Thyroid gland (tissue), 4 donors: Measurements from ENCODE around the gene FBRSL1. TPM values are rescaled to one million over a fixed set of nuclear protein-coding genes. Genes with fewer than 3 reads are reported as not detected.

Experiments
- DNase-seq, 2 donors: peaks; one replicate each; pipeline ENCODE4 v3.0.0-alpha.2; 2019
- H3K27ac ChIP-seq, 3 donors: fragments of 200-600 bp; sonication (generic); 1 replicate in 2 of 3; 2 replicates in 1 of 3; pipeline ENCODE4 v1.5.1; 2016 to 2019; ENCODE audit warnings: mild to moderate bottlenecking in 1 of 3, moderate library complexity in 1 of 3
- H3K27me3 ChIP-seq: fragments of 200-600 bp; sonication (generic); one replicate; pipeline ENCODE4 v1.5.1; 2019
- H3K36me3 ChIP-seq, 2 donors: fragments of 200-600 bp; sonication (generic); one replicate each; pipeline ENCODE4 v1.5.1; 2016 to 2019
- H3K4me1 ChIP-seq, 2 donors: fragments of 200-600 bp; sonication (generic); one replicate each; pipeline ENCODE4 v1.5.1; 2017 to 2019
- H3K4me3 ChIP-seq, 3 donors: fragments of 200-600 bp; sonication (generic); replicated peaks in 1 of 3; 1 replicate in 2 of 3; 2 replicates in 1 of 3; pipeline ENCODE4 v1.5.1; 2016; ENCODE audit warnings: mild to moderate bottlenecking in 1 of 3
- H3K9me3 ChIP-seq: fragments of 200-600 bp; sonication (generic); one replicate; pipeline ENCODE4 v1.5.1; 2017
- POLR2A ChIP-seq, 2 donors: fragments of 450-650 bp; IDR thresholded peaks; one replicate each; pipeline ENCODE4 v1.6.1; 2017; ENCODE audit warnings: antibody characterized with exemption in 2 of 2, mild to moderate bottlenecking in 2 of 2, moderate library complexity in 1 of 2
- WGBS, 2 donors: methylation state at CpG; one replicate each; pipeline ENCODE4 v1.1.5; 2017; 5-methylcytosine and 5-hydroxymethylcytosine counted together
- intact Hi-C: fragments of 100-400 bp; cut with DNase I; formaldehyde crosslinking; loops from one replicate; pipeline ENCODE4 v1.15.1; 2023
- total RNA-seq, 4 donors: library from RNA; depleted of rRNA; stranded (reverse); fragments of >200 nt; gene quantifications; one replicate each; pipeline ENCODE4 v1.2.3, GENCODE V29; 2016
- TF ChIP-seq, protein P1 (sequence below), 6 experiments: fragments of 200-600 bp in 3 of 6; fragments of 450-650 bp in 3 of 6; sonication (generic) in 3 of 6; IDR thresholded peaks; one replicate each; pipeline ENCODE4 v1.5.1; 2016 to 2019; ENCODE audit warnings: antibody characterized with exemption in 6 of 6, mild to moderate bottlenecking in 2 of 6, inconsistent platforms in 1 of 6, moderate library complexity in 1 of 6

The FBRSL1 gene
- total RNA-seq, 4 donors from 2014 or later: 9.2 to 19.7 (median 12.0) TPM

DNA sequence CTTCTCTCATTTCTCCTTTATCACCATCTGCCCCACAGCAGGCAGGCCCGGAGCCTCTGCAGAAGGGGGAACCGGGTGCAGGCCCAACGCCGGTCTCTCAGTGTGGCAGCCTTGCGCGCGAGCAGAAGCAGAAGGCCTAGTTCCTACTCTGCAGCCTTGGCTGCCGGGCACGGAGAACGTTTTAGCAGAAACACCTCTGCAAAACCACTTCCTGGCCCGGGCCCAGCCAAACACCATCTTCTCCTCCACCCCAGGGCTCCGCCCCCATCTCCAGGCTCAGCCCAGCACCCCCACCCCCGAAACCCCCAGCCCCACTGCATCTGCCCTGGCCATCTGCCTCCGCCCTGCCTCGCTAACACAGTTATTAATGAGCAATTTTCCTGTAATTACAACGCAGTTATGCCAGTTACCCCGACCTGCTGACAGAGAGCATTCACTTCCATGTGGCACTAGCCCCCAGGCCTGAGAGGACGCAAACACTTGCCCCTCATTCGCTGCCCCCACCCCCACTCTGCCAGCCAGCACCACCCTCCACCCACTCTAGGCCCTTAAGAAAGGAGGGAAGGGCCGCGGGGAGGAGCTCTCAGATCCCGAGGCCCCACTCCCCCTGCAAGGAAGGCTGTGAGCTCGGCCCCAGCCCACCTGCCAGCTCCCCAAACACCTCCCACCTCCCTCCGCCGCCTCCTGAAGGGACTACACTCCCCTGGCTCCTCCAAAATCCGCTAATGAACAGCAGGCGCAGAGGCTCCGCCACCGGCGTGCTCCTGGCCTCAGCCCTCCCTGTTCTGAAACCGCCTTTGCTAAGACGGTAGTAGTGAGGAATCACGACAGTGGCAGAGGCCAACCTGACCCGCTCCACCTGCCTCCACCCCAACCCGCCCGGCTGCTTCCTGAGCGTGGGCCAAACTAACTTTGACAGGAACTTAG lies 44.7 kb upstream of the FBRSL1 start:
- peak; percentile 22 to 23 for DNase-seq
- peak overlapping the region in 1 of 3 donors; percentile 20 for H3K27ac ChIP-seq
- intact Hi-C loops: no loop called here

DNA sequence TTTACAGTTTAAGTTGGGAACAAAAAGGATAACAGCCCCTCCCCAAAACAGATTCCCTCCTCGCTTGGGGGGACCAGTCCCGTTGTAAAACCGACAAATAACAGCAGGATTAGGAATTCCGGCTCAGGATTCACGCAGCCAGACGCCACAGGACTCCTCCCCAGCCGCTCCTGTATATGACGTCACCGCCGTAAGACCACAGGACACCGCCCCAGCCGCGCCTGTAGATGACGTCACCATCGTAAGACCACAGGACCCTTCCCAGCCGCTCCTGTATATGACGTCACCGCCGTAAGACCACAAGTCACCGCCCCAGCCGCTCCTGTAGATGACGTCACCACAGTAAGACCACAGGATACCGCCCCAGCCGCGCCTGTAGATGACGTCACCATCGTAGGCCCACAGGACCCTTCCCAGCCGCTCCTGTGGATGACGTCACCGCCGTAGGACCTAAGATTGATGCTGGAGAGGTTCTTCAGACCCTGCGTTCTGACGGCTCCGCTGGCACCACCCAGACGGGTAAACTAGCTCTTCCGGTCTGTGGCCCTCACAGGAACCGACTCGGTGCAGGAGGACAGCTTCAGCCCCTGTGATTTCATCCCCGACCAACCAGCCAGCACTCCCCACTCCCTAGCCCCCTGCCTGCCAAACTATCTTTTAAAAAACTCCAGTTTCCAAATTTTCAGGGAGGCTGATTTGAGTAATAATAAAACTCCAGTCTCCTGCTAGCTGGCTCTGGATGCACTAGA lies 43.9 kb upstream of the FBRSL1 start:
- H3K27ac ChIP-seq: peak overlapping the region in 1 of 3 donors; percentile 20
- intact Hi-C loops: no loop called here
- 51 to 71% methylated on average over 34 to 39 of the region's 39 CpGs for WGBS, 2 donors
- H3K27me3 ChIP-seq: no peaks in the 10 kb centered on the region
- H3K36me3 ChIP-seq: no peaks in the 10 kb centered on the region
- no peak overlapping the region for H3K4me3 ChIP-seq
- TF ChIP-seq, protein P1, sequence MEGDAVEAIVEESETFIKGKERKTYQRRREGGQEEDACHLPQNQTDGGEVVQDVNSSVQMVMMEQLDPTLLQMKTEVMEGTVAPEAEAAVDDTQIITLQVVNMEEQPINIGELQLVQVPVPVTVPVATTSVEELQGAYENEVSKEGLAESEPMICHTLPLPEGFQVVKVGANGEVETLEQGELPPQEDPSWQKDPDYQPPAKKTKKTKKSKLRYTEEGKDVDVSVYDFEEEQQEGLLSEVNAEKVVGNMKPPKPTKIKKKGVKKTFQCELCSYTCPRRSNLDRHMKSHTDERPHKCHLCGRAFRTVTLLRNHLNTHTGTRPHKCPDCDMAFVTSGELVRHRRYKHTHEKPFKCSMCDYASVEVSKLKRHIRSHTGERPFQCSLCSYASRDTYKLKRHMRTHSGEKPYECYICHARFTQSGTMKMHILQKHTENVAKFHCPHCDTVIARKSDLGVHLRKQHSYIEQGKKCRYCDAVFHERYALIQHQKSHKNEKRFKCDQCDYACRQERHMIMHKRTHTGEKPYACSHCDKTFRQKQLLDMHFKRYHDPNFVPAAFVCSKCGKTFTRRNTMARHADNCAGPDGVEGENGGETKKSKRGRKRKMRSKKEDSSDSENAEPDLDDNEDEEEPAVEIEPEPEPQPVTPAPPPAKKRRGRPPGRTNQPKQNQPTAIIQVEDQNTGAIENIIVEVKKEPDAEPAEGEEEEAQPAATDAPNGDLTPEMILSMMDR (IDR thresholded peaks at IDR 0.05): no peak
- TF ChIP-seq POLR2A (IDR thresholded peaks at IDR 0.05): no peak
- H3K9me3 ChIP-seq: no peaks in the 10 kb centered on the region
- DNase-seq: peak; percentile 23 to 33
- no peaks in the 10 kb centered on the region for H3K4me1 ChIP-seq

More for the DNA sequence above, 44.7 kb upstream of the FBRSL1 start:
- H3K9me3 ChIP-seq: no peaks in the 10 kb centered on the region
- no peaks in the 10 kb centered on the region for H3K36me3 ChIP-seq
- H3K27me3 ChIP-seq: no peaks in the 10 kb centered on the region
- no peak overlapping the region for H3K4me3 ChIP-seq
- no peaks in the 10 kb centered on the region for H3K4me1 ChIP-seq
- TF ChIP-seq, protein P1 (IDR thresholded peaks at IDR 0.05): no peak
- WGBS, 2 donors: 39 to 54% methylated on average over 34 to 36 of the region's 37 CpGs

DNA sequence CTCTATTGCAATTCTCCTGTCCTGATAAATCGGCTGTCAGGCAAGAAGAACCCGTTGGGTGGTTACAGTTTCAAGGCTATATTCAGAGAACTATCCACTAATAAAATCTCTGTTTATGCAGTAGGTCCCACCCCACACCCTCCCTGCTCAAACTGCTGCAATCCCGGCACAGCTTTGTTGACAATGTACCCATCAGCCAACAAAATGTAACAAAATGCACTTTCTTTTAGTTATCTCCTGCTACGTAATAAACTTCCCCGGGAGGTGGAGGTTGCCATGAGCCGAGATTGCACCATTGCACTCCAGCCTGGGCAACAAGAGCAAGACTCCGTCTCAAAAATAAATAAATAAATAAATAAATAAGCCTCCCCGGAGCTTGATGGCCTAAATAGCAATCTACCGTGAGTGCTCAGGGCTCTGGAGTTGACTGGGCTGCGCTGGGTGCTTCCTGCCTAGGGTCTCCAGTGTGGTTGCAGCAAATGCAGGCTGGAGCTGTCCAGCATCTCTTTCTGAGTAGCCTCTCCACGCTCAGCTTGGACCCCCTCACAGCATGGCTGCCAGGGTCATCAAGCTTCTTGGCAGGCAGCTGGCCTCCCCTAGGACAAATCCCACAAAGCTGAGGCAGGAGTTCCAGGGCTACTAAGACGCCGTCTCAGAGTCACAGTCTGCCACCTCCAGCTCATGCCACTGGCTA lies 43.2 kb upstream of the FBRSL1 start:
- H3K9me3 ChIP-seq: no peaks in the 10 kb centered on the region
- no peaks in the 10 kb centered on the region for H3K27me3 ChIP-seq
- H3K27ac ChIP-seq: no peak overlapping the region
- no peak overlapping the region for H3K4me3 ChIP-seq
- H3K4me1 ChIP-seq: no peaks in the 10 kb centered on the region
- H3K36me3 ChIP-seq: no peaks in the 10 kb centered on the region
- DNase-seq: no peak
- WGBS, 2 donors: 92 to 94% methylated on average over 11 to 13 of the region's 13 CpGs
- intact Hi-C loops: no loop called here
- TF ChIP-seq, protein P1 (IDR thresholded peaks at IDR 0.05): no peak
- TF ChIP-seq POLR2A (IDR thresholded peaks at IDR 0.05): no peak

DNA sequence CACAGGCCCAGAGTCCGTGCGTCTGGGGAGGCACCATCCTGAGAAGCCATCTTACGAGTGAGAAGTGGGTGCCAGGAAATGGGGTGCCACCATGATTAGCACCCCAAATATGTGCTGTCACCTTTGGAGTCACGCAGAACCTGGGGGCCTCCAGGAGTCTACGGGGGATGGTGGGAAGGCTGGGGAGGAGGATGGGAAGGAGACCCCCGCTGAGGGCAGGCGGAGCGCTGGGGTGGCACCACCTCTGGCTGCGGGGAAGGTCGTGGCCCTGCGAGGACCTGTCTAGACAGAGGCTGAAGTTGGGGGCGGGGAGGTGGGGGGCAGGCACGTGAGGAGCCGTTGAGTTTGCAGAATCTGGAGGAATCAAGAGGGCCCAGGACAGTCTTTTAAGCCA lies 42.6 kb upstream of the FBRSL1 start:
- Histone ChIP-seq H3K4me3 (no peak overlapping the region), H3K9me3 (no peaks in the 10 kb centered on the region), H3K27ac (no peak overlapping the region), H3K4me1 (no peaks in the 10 kb centered on the region), H3K36me3 (no peaks in the 10 kb centered on the region), H3K27me3 (no peaks in the 10 kb centered on the region)
- WGBS, 2 donors: 86 to 90% methylated on average over 14 of the region's 14 CpGs
- no peak for TF ChIP-seq POLR2A (IDR thresholded peaks at IDR 0.05)
- TF ChIP-seq, protein P1 (IDR thresholded peaks at IDR 0.05): no peak
- DNase-seq: no peak
- intact Hi-C loops: no loop called here
